ENCODE measurements around the gene GNG12. TPM values are rescaled to one million over a fixed set of nuclear protein-coding genes. Genes with fewer than 3 reads are reported as not detected.

The GNG12 gene
- total RNA-seq, 1 donor, result 201 TPM

DNA sequence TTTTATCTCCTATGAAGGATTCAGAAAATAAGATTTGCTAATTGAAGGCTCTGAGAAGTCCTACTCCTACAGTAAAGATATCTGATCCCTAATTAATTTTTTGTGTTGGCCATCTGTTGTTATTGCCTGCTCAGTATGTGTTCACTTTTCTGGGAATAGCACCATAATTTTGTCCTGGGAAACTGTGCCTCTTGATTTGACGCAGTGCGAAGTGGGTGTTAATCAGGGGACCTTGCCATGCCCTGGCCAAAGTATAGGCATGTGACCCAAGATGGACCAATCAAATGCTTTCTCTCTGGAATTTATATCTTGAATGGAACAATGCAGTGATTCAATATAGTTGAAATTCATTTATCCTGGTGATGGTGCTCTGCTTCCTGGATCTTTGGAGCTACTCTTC is 30.4 kb upstream of the GNG12 start:
- H3K4me3 ChIP-seq (ENCODE audit: low read depth, low read length), result no peak overlapping the region
- DNase-seq (ENCODE audit: low read depth), result no peak
- TF ChIP-seq, protein P1, sequence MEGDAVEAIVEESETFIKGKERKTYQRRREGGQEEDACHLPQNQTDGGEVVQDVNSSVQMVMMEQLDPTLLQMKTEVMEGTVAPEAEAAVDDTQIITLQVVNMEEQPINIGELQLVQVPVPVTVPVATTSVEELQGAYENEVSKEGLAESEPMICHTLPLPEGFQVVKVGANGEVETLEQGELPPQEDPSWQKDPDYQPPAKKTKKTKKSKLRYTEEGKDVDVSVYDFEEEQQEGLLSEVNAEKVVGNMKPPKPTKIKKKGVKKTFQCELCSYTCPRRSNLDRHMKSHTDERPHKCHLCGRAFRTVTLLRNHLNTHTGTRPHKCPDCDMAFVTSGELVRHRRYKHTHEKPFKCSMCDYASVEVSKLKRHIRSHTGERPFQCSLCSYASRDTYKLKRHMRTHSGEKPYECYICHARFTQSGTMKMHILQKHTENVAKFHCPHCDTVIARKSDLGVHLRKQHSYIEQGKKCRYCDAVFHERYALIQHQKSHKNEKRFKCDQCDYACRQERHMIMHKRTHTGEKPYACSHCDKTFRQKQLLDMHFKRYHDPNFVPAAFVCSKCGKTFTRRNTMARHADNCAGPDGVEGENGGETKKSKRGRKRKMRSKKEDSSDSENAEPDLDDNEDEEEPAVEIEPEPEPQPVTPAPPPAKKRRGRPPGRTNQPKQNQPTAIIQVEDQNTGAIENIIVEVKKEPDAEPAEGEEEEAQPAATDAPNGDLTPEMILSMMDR (IDR thresholded peaks at IDR 0.05; ENCODE audit: insufficient read depth, low read depth, low read length), result no peak

DNA sequence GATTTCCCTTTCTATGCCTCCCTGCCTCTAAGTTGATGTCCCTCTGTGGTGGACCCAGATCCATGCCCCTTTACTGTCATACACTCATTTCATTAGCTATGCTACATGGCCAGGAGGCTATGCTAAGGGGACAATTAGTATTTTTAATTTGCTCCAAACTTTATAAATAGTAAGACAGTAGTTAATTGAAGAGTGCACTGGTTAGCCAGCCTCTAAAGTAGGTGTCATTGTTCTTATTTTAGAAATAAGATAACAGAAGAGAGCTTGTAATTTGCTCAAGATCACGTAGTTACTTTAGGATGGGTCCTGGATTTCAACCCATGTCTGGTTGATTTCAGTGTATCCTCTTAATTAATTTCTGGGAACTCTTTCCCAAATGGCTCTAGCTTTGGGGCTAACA is 29.4 kb upstream of the GNG12 start:
- no peak overlapping the region for H3K4me3 ChIP-seq (ENCODE audit: low read depth, low read length)
- DNase-seq (ENCODE audit: low read depth), result no peak
- TF ChIP-seq, protein P1 (IDR thresholded peaks at IDR 0.05; ENCODE audit: insufficient read depth, low read depth, low read length), result no peak

DNA sequence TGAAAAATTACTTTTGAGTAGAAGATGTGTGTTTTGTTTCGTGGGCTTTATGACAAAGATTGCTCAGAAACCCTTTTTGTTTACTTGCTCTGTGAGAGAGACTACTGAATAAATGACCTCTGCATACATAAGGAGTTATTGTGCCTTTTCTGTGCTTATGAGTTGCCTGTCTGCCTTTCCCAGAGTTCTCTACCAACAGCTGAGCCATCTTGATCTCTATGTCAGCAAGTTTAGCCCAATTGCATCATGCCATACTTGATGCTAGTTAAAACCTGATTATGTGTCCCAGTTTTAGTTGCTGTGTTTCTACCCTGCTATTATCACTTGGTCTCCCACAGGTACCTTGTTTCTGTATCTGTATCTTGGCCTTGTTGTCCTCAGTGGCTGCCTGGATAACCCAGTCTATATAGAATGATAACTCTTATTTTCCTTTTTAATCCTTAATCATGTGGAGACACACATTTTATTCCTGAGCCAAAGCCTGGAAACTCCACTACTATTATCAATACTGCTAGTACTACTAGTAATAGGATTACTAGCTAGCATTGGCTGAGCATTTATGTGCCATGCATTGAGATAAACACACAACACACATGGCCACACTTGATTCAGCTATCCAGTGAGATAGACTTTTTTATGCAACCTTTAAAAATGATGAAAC is 28.7 kb upstream of the GNG12 start:
- no peak overlapping the region for H3K4me3 ChIP-seq (ENCODE audit: low read depth, low read length)
- TF ChIP-seq, protein P1 (IDR thresholded peaks at IDR 0.05; ENCODE audit: insufficient read depth, low read depth, low read length), result no peak
- DNase-seq (ENCODE audit: low read depth), result peak; percentile 33

DNA sequence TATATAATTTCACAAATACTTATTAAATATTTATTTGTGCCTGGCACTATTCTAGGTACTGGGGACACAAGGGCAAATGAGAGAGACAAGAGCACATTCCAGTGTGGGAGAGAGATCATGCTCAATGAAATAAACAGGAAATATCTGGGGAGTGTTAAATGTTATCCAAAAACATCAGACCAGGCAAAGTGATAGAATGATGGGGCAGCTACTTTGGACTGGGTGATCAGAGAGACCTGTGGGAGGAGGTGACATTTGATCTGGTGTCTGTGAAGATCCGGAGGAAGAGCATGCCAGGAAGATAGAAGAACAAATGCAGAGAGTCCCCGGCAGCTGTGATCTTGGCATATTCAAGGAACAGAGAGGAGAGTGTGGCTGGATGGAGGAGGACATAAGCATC is 27.5 kb upstream of the GNG12 start:
- H3K4me3 ChIP-seq (ENCODE audit: low read depth, low read length), result no peak overlapping the region
- TF ChIP-seq, protein P1 (IDR thresholded peaks at IDR 0.05; ENCODE audit: insufficient read depth, low read depth, low read length), result no peak
- DNase-seq (ENCODE audit: low read depth), result no peak

DNA sequence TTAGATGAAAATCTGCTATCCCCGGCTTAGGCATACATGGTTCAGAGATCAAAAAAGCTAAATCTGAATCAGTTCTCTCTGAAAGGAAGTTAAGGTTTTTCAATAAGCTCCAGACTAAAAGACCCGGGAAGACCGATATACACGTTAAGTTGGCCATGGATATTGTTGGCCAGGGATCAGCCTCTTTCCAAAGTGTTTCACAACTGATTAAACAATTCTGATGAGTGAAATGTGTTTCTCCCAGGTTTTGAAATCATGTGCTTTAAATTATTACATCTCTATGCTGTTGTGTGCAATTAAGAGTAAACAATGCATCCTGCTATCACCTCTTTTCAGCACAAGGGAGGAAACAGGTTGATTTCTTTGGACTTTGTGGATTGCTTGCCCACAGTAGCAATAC is 23.7 kb upstream of the GNG12 start:
- no peak overlapping the region for H3K4me3 ChIP-seq (ENCODE audit: low read depth, low read length)
- TF ChIP-seq, protein P1 (IDR thresholded peaks at IDR 0.05; ENCODE audit: insufficient read depth, low read depth, low read length), result no peak
- DNase-seq (ENCODE audit: low read depth), result no peak

DNA sequence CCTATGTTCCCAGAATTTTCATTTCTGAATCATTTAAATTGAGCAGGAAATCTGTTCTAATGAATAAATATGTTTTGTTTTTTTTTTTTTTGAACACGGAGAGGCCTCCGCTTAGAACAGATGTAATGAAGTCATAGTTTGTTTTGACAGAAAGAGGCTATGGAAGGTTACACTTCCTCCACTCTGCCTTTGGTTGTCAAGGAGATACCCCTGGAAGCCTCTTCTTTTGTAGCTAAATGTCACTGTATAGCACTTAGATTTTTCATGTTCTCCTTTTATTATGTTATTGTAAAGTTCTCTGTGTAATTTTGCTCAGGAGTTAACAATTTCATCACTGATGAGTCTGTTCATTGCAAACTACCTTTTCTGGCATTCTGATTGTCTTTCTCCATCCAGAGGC is 22.7 kb upstream of the GNG12 start:
- TF ChIP-seq, protein P1 (IDR thresholded peaks at IDR 0.05; ENCODE audit: insufficient read depth, low read depth, low read length), result no peak

DNA sequence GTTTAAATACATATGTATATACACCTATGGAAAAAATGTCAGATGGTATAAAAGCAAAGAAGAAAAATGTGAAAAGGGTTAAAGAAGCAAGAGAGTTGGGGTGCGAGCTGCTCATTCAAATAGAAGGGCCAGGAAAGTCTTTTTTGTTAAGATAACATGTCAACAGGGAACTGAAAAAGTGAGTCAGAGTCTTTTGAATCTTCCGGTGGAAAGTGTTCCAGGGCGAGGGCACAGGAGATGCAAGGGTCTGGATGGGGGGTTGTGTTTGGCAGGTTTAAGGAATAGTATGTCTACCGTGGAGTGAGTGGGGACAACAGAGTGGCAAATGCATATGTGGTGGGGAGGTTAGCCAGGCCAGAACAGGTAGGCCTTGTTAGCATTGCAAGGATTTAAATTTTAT is 22.2 kb upstream of the GNG12 start:
- no peak for DNase-seq (ENCODE audit: low read depth)
- TF ChIP-seq, protein P1 (IDR thresholded peaks at IDR 0.05; ENCODE audit: insufficient read depth, low read depth, low read length), result no peak
- no peak overlapping the region for H3K4me3 ChIP-seq (ENCODE audit: low read depth, low read length)

More for the DNA sequence above, 22.7 kb upstream of the GNG12 start:
- no peak overlapping the region for H3K4me3 ChIP-seq (ENCODE audit: low read depth, low read length)
- DNase-seq (ENCODE audit: low read depth), result peak; percentile 64

All from fibroblast of villous mesenchyme (primary cell).